NCI-H2107 (cell line): Measurements from ENCODE around the gene MYO10.
"Not testable (repeated sequence)": the region's sequence is repeated elsewhere in the genome, so short reads cannot be mapped to it uniquely, and the experiment has no call there.

Experiments used
- DNase-seq: peaks from one replicate; lab custom pipeline; 2025; lab: John Stamatoyannopoulos, UW

MYO10 gene

GRCh38 chr5:16886793-16887345 is 49.2 kb downstream of the MYO10 start:
- no peak for DNase-seq

GRCh38 chr5:16886366-16886736 is 49.7 kb downstream of the MYO10 start:
- no peak for DNase-seq

- no peak for DNase-seq
Measured at GRCh38 chr5:16885635-16886365, 50.3 kb downstream of the MYO10 start.

GRCh38 chr5:16884595-16884994 is 51.5 kb downstream of the MYO10 start:
- no peak for DNase-seq

GRCh38 chr5:16883806-16884205 is 52.3 kb downstream of the MYO10 start:
- no peak for DNase-seq

- DNase-seq = no peak
Measured at GRCh38 chr5:16883176-16883575, 52.9 kb downstream of the MYO10 start.

GRCh38 chr5:16881251-16881650 is 54.8 kb downstream of the MYO10 start:
- DNase-seq = no peak

- DNase-seq = no peak
Measured at GRCh38 chr5:16880547-16880946, 55.5 kb downstream of the MYO10 start.

- no peak for DNase-seq
Measured at GRCh38 chr5:16879650-16880049, 56.4 kb downstream of the MYO10 start.

GRCh38 chr5:16879191-16879590 is 56.9 kb downstream of the MYO10 start:
- DNase-seq = no peak

GRCh38 chr5:16877267-16877935 is 58.7 kb downstream of the MYO10 start:
- DNase-seq = no peak

- DNase-seq = not testable (repeated sequence)
Measured at GRCh38 chr5:16874424-16874823, 61.7 kb downstream of the MYO10 start.

- DNase-seq = no peak
Measured at GRCh38 chr5:16871746-16872339, 64.2 kb downstream of the MYO10 start.

- no peak for DNase-seq
Measured at GRCh38 chr5:16870878-16871277, 65.2 kb downstream of the MYO10 start.

- DNase-seq = no peak
Measured at GRCh38 chr5:16869821-16870796, 66.0 kb downstream of the MYO10 start.

GRCh38 chr5:16867577-16867953 is 68.5 kb downstream of the MYO10 start:
- no peak for DNase-seq

- no peak for DNase-seq
Measured at GRCh38 chr5:16866795-16867576, 69.1 kb downstream of the MYO10 start.

GRCh38 chr5:16866273-16866672 is 69.8 kb downstream of the MYO10 start:
- DNase-seq = no peak

GRCh38 chr5:16865151-16865550 is 70.9 kb downstream of the MYO10 start:
- DNase-seq = no peak

- no peak for DNase-seq
Measured at GRCh38 chr5:16864631-16865131, 71.4 kb downstream of the MYO10 start.

- no peak for DNase-seq
Measured at GRCh38 chr5:16863469-16863946, 72.6 kb downstream of the MYO10 start.
